Right lobe of liver (tissue), 4 donors: ENCODE results near the gene PTPRM.

Experiments
- POLR2A ChIP-seq: fragments of 450-650 bp; IDR thresholded peaks from one replicate; pipeline ENCODE4 v1.6.1; 2017; ENCODE audit warnings: antibody characterized with exemption, mild to moderate bottlenecking
- TF ChIP-seq, protein P1 (sequence below), 4 donors: fragments of 200-600 bp in 3 of 4; fragments of 450-650 bp in 1 of 4; IDR thresholded peaks; one replicate each; pipeline versions ENCODE4 v1.5.1 to v1.8.0; 2016 to 2022; ENCODE audit warnings: antibody characterized with exemption in 4 of 4, mild to moderate bottlenecking in 2 of 4
- donor health status: DM: no; HTN: no; CAD: no.
- donor health status: DM: no; HTN: no; CAD: no.
- donor health status: DM: no; HTN: yes; CAD: no.

DNA sequence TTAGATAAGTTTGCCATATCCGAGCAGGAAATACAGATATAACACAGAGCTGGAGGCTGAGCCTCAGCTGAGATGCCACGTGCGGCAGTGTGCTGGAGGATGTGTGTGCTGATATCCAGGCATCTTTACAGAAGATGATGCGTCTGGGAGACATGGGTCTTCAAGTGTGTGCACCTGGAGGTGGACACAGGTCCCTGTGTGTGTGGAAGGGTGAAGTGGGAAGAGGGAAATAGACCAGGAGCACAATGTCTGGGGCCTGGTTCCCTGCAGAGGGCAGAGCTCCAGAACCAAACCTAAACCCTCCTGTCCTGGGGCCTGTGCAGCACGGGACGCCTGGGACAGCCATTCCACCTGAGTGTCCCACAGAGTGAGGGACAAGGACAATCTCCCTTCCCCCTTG is 861.8 kb downstream of the PTPRM start:
- TF ChIP-seq, protein P1, sequence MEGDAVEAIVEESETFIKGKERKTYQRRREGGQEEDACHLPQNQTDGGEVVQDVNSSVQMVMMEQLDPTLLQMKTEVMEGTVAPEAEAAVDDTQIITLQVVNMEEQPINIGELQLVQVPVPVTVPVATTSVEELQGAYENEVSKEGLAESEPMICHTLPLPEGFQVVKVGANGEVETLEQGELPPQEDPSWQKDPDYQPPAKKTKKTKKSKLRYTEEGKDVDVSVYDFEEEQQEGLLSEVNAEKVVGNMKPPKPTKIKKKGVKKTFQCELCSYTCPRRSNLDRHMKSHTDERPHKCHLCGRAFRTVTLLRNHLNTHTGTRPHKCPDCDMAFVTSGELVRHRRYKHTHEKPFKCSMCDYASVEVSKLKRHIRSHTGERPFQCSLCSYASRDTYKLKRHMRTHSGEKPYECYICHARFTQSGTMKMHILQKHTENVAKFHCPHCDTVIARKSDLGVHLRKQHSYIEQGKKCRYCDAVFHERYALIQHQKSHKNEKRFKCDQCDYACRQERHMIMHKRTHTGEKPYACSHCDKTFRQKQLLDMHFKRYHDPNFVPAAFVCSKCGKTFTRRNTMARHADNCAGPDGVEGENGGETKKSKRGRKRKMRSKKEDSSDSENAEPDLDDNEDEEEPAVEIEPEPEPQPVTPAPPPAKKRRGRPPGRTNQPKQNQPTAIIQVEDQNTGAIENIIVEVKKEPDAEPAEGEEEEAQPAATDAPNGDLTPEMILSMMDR (IDR thresholded peaks at IDR 0.05) = no peak
- TF ChIP-seq POLR2A = no peak
